Measurements from ENCODE around the gene ITGA2B. TPM values are rescaled to one million over a fixed set of nuclear protein-coding genes. Genes with fewer than 3 reads are reported as not detected.

ITGA2B gene
- total RNA-seq, 1 experiment from 2014 or later, result 0.62 TPM

GRCh38 chr17:44385287-44386181 is 3.9 kb downstream of the ITGA2B start:
- CTCF ChIA-PET, result no interaction called here
- Histone ChIP-seq H3K4me3 (ENCODE audit: low read depth, low read length, poor library complexity, severe bottlenecking) (peak overlapping the region; percentile 49), H3K4me1 (ENCODE audit: insufficient read depth, low read length, poor library complexity, severe bottlenecking) (no peaks in the 10 kb centered on the region), H3K27ac (ENCODE audit: low read depth, low read length, poor library complexity, severe bottlenecking) (no peak overlapping the region), H3K27me3 (replicated peaks; ENCODE audit: insufficient read depth, low read depth, low read length, poor library complexity) (no peaks in the 10 kb centered on the region), H3K9me3 (ENCODE audit: low read depth, low read length, poor library complexity, severe bottlenecking) (no peaks in the 10 kb centered on the region), H3K36me3 (ENCODE audit: insufficient read depth, low read length, poor library complexity, severe bottlenecking) (no peaks in the 10 kb centered on the region)
- BruUV-seq (replicated peaks), result no TSS peak
- TF ChIP-seq CTCF (conservative IDR thresholded peaks at IDR 0.05; ENCODE audit: low read depth, low read length) (0 out of 2 replicates have a peak, but pooled peaks have one; percentile 21), EZH2 (IDR thresholded peaks at IDR 0.05; ENCODE audit: borderline replicate concordance, low read depth, low read length, poor library complexity, severe bottlenecking) (no peak)
- POLR2A ChIA-PET (ENCODE audit: low non-redundant PET), result no interaction called here
- peak; percentile 72 for DNase-seq (ENCODE audit: low spot score)
- intact Hi-C loops (cut with micrococcal nuclease; ENCODE audit: unreplicated experiment), result no loop called here

- ChIA-PET POLR2A (ENCODE audit: low non-redundant PET) (no interaction called here), CTCF (no interaction called here)
- H3K36me3 ChIP-seq (ENCODE audit: insufficient read depth, low read length, poor library complexity, severe bottlenecking), result no peaks in the 10 kb centered on the region
- TF ChIP-seq EZH2 (IDR thresholded peaks at IDR 0.05; ENCODE audit: borderline replicate concordance, low read depth, low read length, poor library complexity, severe bottlenecking) (no peak), CTCF (conservative IDR thresholded peaks at IDR 0.05; ENCODE audit: low read depth, low read length) (no peak)
- H3K4me1 ChIP-seq (ENCODE audit: insufficient read depth, low read length, poor library complexity, severe bottlenecking), result no peaks in the 10 kb centered on the region
- H3K9me3 ChIP-seq (ENCODE audit: low read depth, low read length, poor library complexity, severe bottlenecking), result no peaks in the 10 kb centered on the region
- H3K27me3 ChIP-seq (replicated peaks; ENCODE audit: insufficient read depth, low read depth, low read length, poor library complexity), result no peaks in the 10 kb centered on the region
- DNase-seq (ENCODE audit: low spot score), result no peak
- H3K4me3 ChIP-seq (ENCODE audit: low read depth, low read length, poor library complexity, severe bottlenecking), result peak overlapping the region; percentile 49
- intact Hi-C loops (cut with micrococcal nuclease; ENCODE audit: unreplicated experiment), result no loop called here
- BruUV-seq (replicated peaks), result no TSS peak
- no peak overlapping the region for H3K27ac ChIP-seq (ENCODE audit: low read depth, low read length, poor library complexity, severe bottlenecking)
Observed at GRCh38 chr17:44384823-44385286, 4.6 kb downstream of the ITGA2B start.

GRCh38 chr17:44384281-44384822 is 5.1 kb downstream of the ITGA2B start:
- no TSS peak for BruUV-seq (replicated peaks)
- intact Hi-C loops (cut with micrococcal nuclease; ENCODE audit: unreplicated experiment), result no loop called here
- Histone ChIP-seq H3K27ac (ENCODE audit: low read depth, low read length, poor library complexity, severe bottlenecking) (no peak overlapping the region), H3K4me1 (ENCODE audit: insufficient read depth, low read length, poor library complexity, severe bottlenecking) (no peaks in the 10 kb centered on the region), H3K36me3 (ENCODE audit: insufficient read depth, low read length, poor library complexity, severe bottlenecking) (no peaks in the 10 kb centered on the region), H3K9me3 (ENCODE audit: low read depth, low read length, poor library complexity, severe bottlenecking) (no peaks in the 10 kb centered on the region), H3K27me3 (replicated peaks; ENCODE audit: insufficient read depth, low read depth, low read length, poor library complexity) (no peaks in the 10 kb centered on the region), H3K4me3 (ENCODE audit: low read depth, low read length, poor library complexity, severe bottlenecking) (no peak overlapping the region)
- no peak for DNase-seq (ENCODE audit: low spot score)
- ChIA-PET POLR2A (ENCODE audit: low non-redundant PET) (no interaction called here), CTCF (no interaction called here)
- TF ChIP-seq CTCF (conservative IDR thresholded peaks at IDR 0.05; ENCODE audit: low read depth, low read length), result no peak
- no peak for TF ChIP-seq EZH2 (IDR thresholded peaks at IDR 0.05; ENCODE audit: borderline replicate concordance, low read depth, low read length, poor library complexity, severe bottlenecking)

Measured in A673 (cell line).